Measurements from ENCODE around the gene NTNG1.

Gene NTNG1

GRCh38 chr1:107145637-107146036 lies 4.8 kb downstream of the NTNG1 start:
- no peak overlapping the region for H3K9ac ChIP-seq (ENCODE audit: low read depth, low read length)
- H3K4me2 ChIP-seq (ENCODE audit: insufficient read depth, low read length), result no peak overlapping the region
- peaks cover 16% of the 10 kb centered on the region for H3K4me1 ChIP-seq (ENCODE audit: insufficient read depth, low read length)

DNA sequence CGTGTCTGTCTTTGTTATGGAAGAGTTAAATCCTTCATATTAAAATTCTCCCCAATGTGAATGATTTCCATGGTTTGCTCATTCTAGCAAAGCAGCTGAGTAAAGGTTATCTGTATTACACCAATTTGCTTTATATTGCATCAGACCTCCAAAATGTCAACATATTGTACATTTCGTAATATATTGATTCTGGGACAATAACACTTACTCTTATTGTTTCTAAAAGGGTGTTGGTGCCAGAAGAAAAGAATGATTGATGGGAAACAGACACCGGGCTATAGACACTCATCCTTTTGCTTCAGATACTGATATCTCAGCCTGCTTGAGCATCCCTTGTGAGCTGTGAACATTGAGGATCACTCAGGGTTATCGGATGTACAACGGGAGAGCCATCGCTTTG lies 7.0 kb downstream of the NTNG1 start:
- no peaks in the 10 kb centered on the region for H3K9me3 ChIP-seq (ENCODE audit: insufficient read depth, low read length, severe bottlenecking)
- H3K9ac ChIP-seq (ENCODE audit: low read depth, low read length), result no peak overlapping the region
- no peak for DNase-seq
- TF ChIP-seq, protein P1, sequence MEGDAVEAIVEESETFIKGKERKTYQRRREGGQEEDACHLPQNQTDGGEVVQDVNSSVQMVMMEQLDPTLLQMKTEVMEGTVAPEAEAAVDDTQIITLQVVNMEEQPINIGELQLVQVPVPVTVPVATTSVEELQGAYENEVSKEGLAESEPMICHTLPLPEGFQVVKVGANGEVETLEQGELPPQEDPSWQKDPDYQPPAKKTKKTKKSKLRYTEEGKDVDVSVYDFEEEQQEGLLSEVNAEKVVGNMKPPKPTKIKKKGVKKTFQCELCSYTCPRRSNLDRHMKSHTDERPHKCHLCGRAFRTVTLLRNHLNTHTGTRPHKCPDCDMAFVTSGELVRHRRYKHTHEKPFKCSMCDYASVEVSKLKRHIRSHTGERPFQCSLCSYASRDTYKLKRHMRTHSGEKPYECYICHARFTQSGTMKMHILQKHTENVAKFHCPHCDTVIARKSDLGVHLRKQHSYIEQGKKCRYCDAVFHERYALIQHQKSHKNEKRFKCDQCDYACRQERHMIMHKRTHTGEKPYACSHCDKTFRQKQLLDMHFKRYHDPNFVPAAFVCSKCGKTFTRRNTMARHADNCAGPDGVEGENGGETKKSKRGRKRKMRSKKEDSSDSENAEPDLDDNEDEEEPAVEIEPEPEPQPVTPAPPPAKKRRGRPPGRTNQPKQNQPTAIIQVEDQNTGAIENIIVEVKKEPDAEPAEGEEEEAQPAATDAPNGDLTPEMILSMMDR (IDR thresholded peaks at IDR 0.05; ENCODE audit: borderline replicate concordance, extremely low read depth, low read length, poor library complexity, severe bottlenecking), result no peak
- no peak for TF ChIP-seq EZH2 (IDR thresholded peaks at IDR 0.05; ENCODE audit: borderline replicate concordance, low read depth, low read length, severe bottlenecking)
- no peak overlapping the region for H3K27ac ChIP-seq (ENCODE audit: low read length)
- no peak overlapping the region for H3K4me2 ChIP-seq (ENCODE audit: insufficient read depth, low read length)
- no peaks in the 10 kb centered on the region for H3K4me1 ChIP-seq (ENCODE audit: insufficient read depth, low read length)
- H3K27me3 ChIP-seq (ENCODE audit: insufficient read depth, low read length, poor library complexity), result no peaks in the 10 kb centered on the region
- H4K20me1 ChIP-seq (ENCODE audit: insufficient read depth, low read length), result no peaks in the 10 kb centered on the region
- no peak for ATAC-seq (ENCODE audit: insufficient read depth, low read depth)
- no peaks in the 10 kb centered on the region for H3K79me2 ChIP-seq (ENCODE audit: insufficient read depth, low read length)
- no peaks in the 10 kb centered on the region for H3K36me3 ChIP-seq (ENCODE audit: insufficient read depth, low read length)
- H2AFZ ChIP-seq (ENCODE audit: low read depth, low read length), result no peak overlapping the region
- H3K4me3 ChIP-seq (ENCODE audit: low read depth in 1 of 2, low read length in 2 of 2), result no peak overlapping the region

More at GRCh38 chr1:107145637-107146036, 4.8 kb downstream of the NTNG1 start:
- no peak overlapping the region for H3K27ac ChIP-seq (ENCODE audit: low read length)
- no peaks in the 10 kb centered on the region for H3K9me3 ChIP-seq (ENCODE audit: insufficient read depth, low read length, severe bottlenecking)
- no peaks in the 10 kb centered on the region for H4K20me1 ChIP-seq (ENCODE audit: insufficient read depth, low read length)
- no peaks in the 10 kb centered on the region for H3K79me2 ChIP-seq (ENCODE audit: insufficient read depth, low read length)
- peaks cover 11% of the 10 kb centered on the region for H3K27me3 ChIP-seq (ENCODE audit: insufficient read depth, low read length, poor library complexity)
- TF ChIP-seq EZH2 (IDR thresholded peaks at IDR 0.05; ENCODE audit: borderline replicate concordance, low read depth, low read length, severe bottlenecking), result no peak
- TF ChIP-seq, protein P1 (IDR thresholded peaks at IDR 0.05; ENCODE audit: borderline replicate concordance, extremely low read depth, low read length, poor library complexity, severe bottlenecking), result no peak
- ATAC-seq (ENCODE audit: insufficient read depth, low read depth), result no peak
- H3K36me3 ChIP-seq (ENCODE audit: insufficient read depth, low read length), result no peaks in the 10 kb centered on the region
- no peak overlapping the region for H2AFZ ChIP-seq (ENCODE audit: low read depth, low read length)
- H3K4me3 ChIP-seq (ENCODE audit: low read depth in 1 of 2, low read length in 2 of 2), result no peak overlapping the region
- DNase-seq, result no peak

- Histone ChIP-seq H3K27ac (ENCODE audit: low read length) (no peak overlapping the region), H3K4me2 (ENCODE audit: insufficient read depth, low read length) (no peak overlapping the region), H3K27me3 (ENCODE audit: insufficient read depth, low read length, poor library complexity) (no peaks in the 10 kb centered on the region), H3K4me1 (ENCODE audit: insufficient read depth, low read length) (no peaks in the 10 kb centered on the region), H3K36me3 (ENCODE audit: insufficient read depth, low read length) (no peaks in the 10 kb centered on the region), H2AFZ (ENCODE audit: low read depth, low read length) (no peak overlapping the region), H3K9ac (ENCODE audit: low read depth, low read length) (no peak overlapping the region), H3K4me3 (ENCODE audit: low read depth in 1 of 2, low read length in 2 of 2) (no peak overlapping the region), H3K79me2 (ENCODE audit: insufficient read depth, low read length) (no peaks in the 10 kb centered on the region), H4K20me1 (ENCODE audit: insufficient read depth, low read length) (no peaks in the 10 kb centered on the region), H3K9me3 (ENCODE audit: insufficient read depth, low read length, severe bottlenecking) (no peaks in the 10 kb centered on the region)
- ATAC-seq (ENCODE audit: insufficient read depth, low read depth) (no peak), DNase-seq (no peak)
- no peak for TF ChIP-seq EZH2 (IDR thresholded peaks at IDR 0.05; ENCODE audit: borderline replicate concordance, low read depth, low read length, severe bottlenecking)
- TF ChIP-seq, protein P1 (IDR thresholded peaks at IDR 0.05; ENCODE audit: borderline replicate concordance, extremely low read depth, low read length, poor library complexity, severe bottlenecking), result no peak
These were observed 9.1 kb downstream of the NTNG1 start for GRCh38 chr1:107149946-107150345.

GRCh38 chr1:107151295-107151694 lies 10.5 kb downstream of the NTNG1 start:
- H3K9ac ChIP-seq (ENCODE audit: low read depth, low read length), result no peak overlapping the region
- DNase-seq (no peak), ATAC-seq (ENCODE audit: insufficient read depth, low read depth) (no peak)
- no peaks in the 10 kb centered on the region for H3K79me2 ChIP-seq (ENCODE audit: insufficient read depth, low read length)
- H3K27ac ChIP-seq (ENCODE audit: low read length), result no peak overlapping the region
- H3K27me3 ChIP-seq (ENCODE audit: insufficient read depth, low read length, poor library complexity), result no peaks in the 10 kb centered on the region
- no peak overlapping the region for H2AFZ ChIP-seq (ENCODE audit: low read depth, low read length)
- H4K20me1 ChIP-seq (ENCODE audit: insufficient read depth, low read length), result no peaks in the 10 kb centered on the region
- H3K4me3 ChIP-seq (ENCODE audit: low read depth in 1 of 2, low read length in 2 of 2), result no peak overlapping the region
- H3K36me3 ChIP-seq (ENCODE audit: insufficient read depth, low read length), result no peaks in the 10 kb centered on the region
- TF ChIP-seq, protein P1 (IDR thresholded peaks at IDR 0.05; ENCODE audit: borderline replicate concordance, extremely low read depth, low read length, poor library complexity, severe bottlenecking), result no peak
- no peak for TF ChIP-seq EZH2 (IDR thresholded peaks at IDR 0.05; ENCODE audit: borderline replicate concordance, low read depth, low read length, severe bottlenecking)
- no peak overlapping the region for H3K4me2 ChIP-seq (ENCODE audit: insufficient read depth, low read length)
- H3K9me3 ChIP-seq (ENCODE audit: insufficient read depth, low read length, severe bottlenecking), result no peaks in the 10 kb centered on the region
- H3K4me1 ChIP-seq (ENCODE audit: insufficient read depth, low read length), result no peaks in the 10 kb centered on the region

Measured in DND-41 (cell line).